Liver (tissue), 9 donors: ENCODE data around the gene IL2RA. TPM values are rescaled to one million over a fixed set of nuclear protein-coding genes. Genes with fewer than 3 reads are reported as not detected.
A peak's percentile ranks its signal among the peaks of the same experiment; 100 is the strongest.

ENCODE experiments used
- DNase-seq: peaks from one replicate; pipeline ENCODE4 v3.0.0-alpha.2; 2017; ENCODE audit warnings: low spot score
- H3K27ac ChIP-seq, 2 donors: one replicate each; pipeline ENCODE4 v1.7.0; 2013; ENCODE audit warnings: inconsistent platforms in 2 of 2, low read length in 2 of 2, control low read depth in 1 of 2, low read depth in 1 of 2, mild to moderate bottlenecking in 1 of 2
- H3K27me3 ChIP-seq, 4 donors: one replicate each; pipeline versions ENCODE4 v1.6.1 to v1.7.0; 2013; ENCODE audit warnings: low read length in 3 of 4, inconsistent platforms in 1 of 4, mild to moderate bottlenecking in 1 of 4, moderate library complexity in 1 of 4; ENCODE audit not compliant: control insufficient read depth in 4 of 4, insufficient read depth in 4 of 4
- H3K36me3 ChIP-seq, 4 donors: one replicate each; pipeline versions ENCODE4 v1.6.1 to v1.7.0; 2013; ENCODE audit warnings: low read length in 3 of 4, mild to moderate bottlenecking in 3 of 4, low read depth in 1 of 4, moderate library complexity in 1 of 4; ENCODE audit not compliant: control insufficient read depth in 4 of 4, insufficient read depth in 3 of 4
- H3K4me1 ChIP-seq, 4 donors: one replicate each; pipeline versions ENCODE4 v1.6.1 to v1.7.0; 2013; ENCODE audit warnings: low read length in 3 of 4, mild to moderate bottlenecking in 3 of 4, moderate library complexity in 1 of 4; ENCODE audit not compliant: control insufficient read depth in 4 of 4, insufficient read depth in 4 of 4
- H3K4me3 ChIP-seq, 3 donors: one replicate each; pipeline versions ENCODE4 v1.6.1 to v1.7.0; 2013; ENCODE audit warnings: low read length in 3 of 3, control low read depth in 1 of 3, low read depth in 1 of 3, mild to moderate bottlenecking in 1 of 3
- H3K9ac ChIP-seq, 2 donors: one replicate each; pipeline ENCODE4 v1.7.0; 2013; ENCODE audit warnings: low read length in 2 of 2, mild to moderate bottlenecking in 2 of 2, moderate library complexity in 2 of 2, control low read depth in 1 of 2, low read depth in 1 of 2
- H3K9me3 ChIP-seq, 4 donors: one replicate each; pipeline versions ENCODE4 v1.6.1 to v1.7.0; 2013; ENCODE audit warnings: low read length in 3 of 4; ENCODE audit not compliant: control insufficient read depth in 4 of 4
- ATF3 ChIP-seq: IDR thresholded peaks from 2 replicates; pipeline ENCODE4 v1.6.1; 2016; ENCODE audit warnings: antibody characterized with exemption
- EGR1 ChIP-seq, 2 donors: IDR thresholded peaks; 2 replicates each; pipeline ENCODE4 v1.6.1; 2016 to 2018; ENCODE audit warnings: antibody characterized with exemption in 2 of 2, low read depth in 2 of 2
- FOXA1 ChIP-seq: IDR thresholded peaks from 2 replicates; pipeline ENCODE4 v1.6.1; 2016; ENCODE audit warnings: antibody characterized with exemption
- FOXA2 ChIP-seq: IDR thresholded peaks from 2 replicates; pipeline ENCODE4 v1.6.1; 2016; ENCODE audit warnings: antibody characterized with exemption
- GABPA ChIP-seq, 2 donors: IDR thresholded peaks in 1 of 2; conservative IDR thresholded peaks in 1 of 2; 2 replicates each; pipeline ENCODE4 v1.6.1; 2016; ENCODE audit warnings: antibody characterized with exemption in 2 of 2, mild to moderate bottlenecking in 1 of 2, moderate library complexity in 1 of 2
- HNF4A ChIP-seq, 2 donors: conservative IDR thresholded peaks; 2 replicates each; pipeline ENCODE4 v1.6.1; 2016; ENCODE audit warnings: antibody characterized with exemption in 2 of 2, mild to moderate bottlenecking in 2 of 2
- HNF4G ChIP-seq: IDR thresholded peaks from 2 replicates; pipeline ENCODE4 v1.6.1; 2016; ENCODE audit warnings: antibody characterized with exemption
- JUND ChIP-seq, 2 donors: IDR thresholded peaks; 2 replicates each; pipeline ENCODE4 v1.6.1; 2016; ENCODE audit warnings: antibody characterized with exemption in 2 of 2
- NR2F2 ChIP-seq: IDR thresholded peaks from 2 replicates; pipeline ENCODE4 v1.6.1; 2016; ENCODE audit warnings: antibody characterized with exemption
- RAD21 ChIP-seq, 2 donors: IDR thresholded peaks; 2 replicates each; pipeline ENCODE4 v1.6.1; 2016; ENCODE audit warnings: antibody characterized with exemption in 2 of 2, mild to moderate bottlenecking in 2 of 2
- RXRA ChIP-seq, 2 donors: IDR thresholded peaks; 2 replicates each; pipeline ENCODE4 v1.6.1; 2017 to 2018; ENCODE audit warnings: antibody characterized with exemption in 2 of 2, mild to moderate bottlenecking in 1 of 2
- SP1 ChIP-seq: IDR thresholded peaks from 2 replicates; pipeline ENCODE4 v1.6.1; 2018; ENCODE audit warnings: antibody characterized with exemption, mild to moderate bottlenecking
- TAF1 ChIP-seq: conservative IDR thresholded peaks from 2 replicates; pipeline ENCODE4 v1.6.1; 2016; ENCODE audit warnings: antibody characterized with exemption, mild to moderate bottlenecking
- YY1 ChIP-seq: IDR thresholded peaks from 2 replicates; pipeline ENCODE4 v1.6.1; 2016; ENCODE audit warnings: antibody characterized with exemption, mild to moderate bottlenecking
- WGBS: extraction: QIAGEN DNeasy Blood & Tissue Kit; methylation state at CpG from one replicate; pipeline ENCODE4 v1.1.7; 2013; 5-methylcytosine and 5-hydroxymethylcytosine counted together
- polyA plus RNA-seq, 2 donors: library from polyadenylated mRNA; stranded (reverse) in 1 of 2; unstranded in 1 of 2; fragments of 200-250 nt in 1 of 2; fragments of >200 nt in 1 of 2; fragmentation: Nextera tagmentation in 1 of 2; extraction: Ambion mirVana in 1 of 2; gene quantifications; one replicate each; pipeline versions ENCODE4 v1.2.1 to v1.2.3, GENCODE V29; 2013 to 2015
- total RNA-seq, 2 donors: library from RNA; depleted of rRNA; stranded (reverse); fragments of >200 nt; gene quantifications; one replicate each; pipeline ENCODE4 v1.2.3, GENCODE V29; 2014
- TF ChIP-seq, protein P1 (sequence below): IDR thresholded peaks from 2 replicates; pipeline ENCODE4 v1.6.1; 2016; ENCODE audit warnings: antibody characterized with exemption
- TF ChIP-seq, protein P2 (sequence below): IDR thresholded peaks from 2 replicates; pipeline ENCODE4 v1.6.1; 2016; ENCODE audit warnings: antibody characterized with exemption
- TF ChIP-seq, protein P3 (sequence below): IDR thresholded peaks from 2 replicates; pipeline ENCODE4 v1.6.1; 2016; ENCODE audit warnings: antibody characterized with exemption, mild to moderate bottlenecking
- TF ChIP-seq, protein P4 (sequence below): fragments of 150-350 bp; IDR thresholded peaks from 2 replicates; pipeline ENCODE4 v1.5.1; 2017; ENCODE audit warnings: improper control_type of control experiment, low read depth, low read length; ENCODE audit not compliant: missing input control
- donor health status: healthy.
- donor health status: healthy.
- donor health status: healthy.
- donor health status: healthy.
- donor health status: healthy.

Gene IL2RA
- total and polyA plus RNA-seq, 4 donors = 0.46 to 1.6 TPM; not detected in 2

GRCh38 chr10:5971315-5971832, 90.8 kb downstream of the IL2RA start:
- WGBS = 16% methylated on average over 8 of the region's 8 CpGs
- no peak for DNase-seq
- Histone ChIP-seq H3K27me3 (no peaks in the 10 kb centered on the region), H3K36me3 (no peaks in the 10 kb centered on the region), H3K4me3 (peak overlapping the region in 1 of 3 donors; percentile 51), H3K27ac (peak overlapping the region; percentile 87 to 99), H3K9me3 (no peaks in the 10 kb centered on the region), H3K9ac (peak overlapping the region in 1 of 2 donors; percentile 75), H3K4me1 (peaks cover 11 to 42% (median 33%) of the 10 kb centered on the region in 4 donors)
- TF ChIP-seq ATF3 (peak; percentile 39), HNF4G (no peak), EGR1 (IDR thresholded peaks at IDR 0.05; ENCODE audit: low read depth in 2 of 2) (peak in 1 of 2 donors; percentile 72), FOXA1 (no peak), TAF1 (no peak), RAD21 (IDR thresholded peaks at IDR 0.05) (peak in 1 of 2 donors; percentile 25), JUND (IDR thresholded peaks at IDR 0.05) (peak; percentile 95), HNF4A (conservative IDR thresholded peaks at IDR 0.05) (peak; percentile 73 to 78), RXRA (IDR thresholded peaks at IDR 0.05) (peak; percentile 78 to 90), SP1 (peak; percentile 76), NR2F2 (peak; percentile 99), FOXA2 (peak; percentile 45), GABPA (IDR thresholded peaks at IDR 0.05 in 1 of 2, conservative IDR thresholded peaks at IDR 0.05 in 1 of 2) (peak in 1 of 2 donors; percentile 13), YY1 (peak; percentile 92)
- TF ChIP-seq, protein P1, sequence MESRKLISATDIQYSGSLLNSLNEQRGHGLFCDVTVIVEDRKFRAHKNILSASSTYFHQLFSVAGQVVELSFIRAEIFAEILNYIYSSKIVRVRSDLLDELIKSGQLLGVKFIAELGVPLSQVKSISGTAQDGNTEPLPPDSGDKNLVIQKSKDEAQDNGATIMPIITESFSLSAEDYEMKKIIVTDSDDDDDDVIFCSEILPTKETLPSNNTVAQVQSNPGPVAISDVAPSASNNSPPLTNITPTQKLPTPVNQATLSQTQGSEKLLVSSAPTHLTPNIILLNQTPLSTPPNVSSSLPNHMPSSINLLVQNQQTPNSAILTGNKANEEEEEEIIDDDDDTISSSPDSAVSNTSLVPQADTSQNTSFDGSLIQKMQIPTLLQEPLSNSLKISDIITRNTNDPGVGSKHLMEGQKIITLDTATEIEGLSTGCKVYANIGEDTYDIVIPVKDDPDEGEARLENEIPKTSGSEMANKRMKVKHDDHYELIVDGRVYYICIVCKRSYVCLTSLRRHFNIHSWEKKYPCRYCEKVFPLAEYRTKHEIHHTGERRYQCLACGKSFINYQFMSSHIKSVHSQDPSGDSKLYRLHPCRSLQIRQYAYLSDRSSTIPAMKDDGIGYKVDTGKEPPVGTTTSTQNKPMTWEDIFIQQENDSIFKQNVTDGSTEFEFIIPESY = peak; percentile 72
- TF ChIP-seq, protein P2, sequence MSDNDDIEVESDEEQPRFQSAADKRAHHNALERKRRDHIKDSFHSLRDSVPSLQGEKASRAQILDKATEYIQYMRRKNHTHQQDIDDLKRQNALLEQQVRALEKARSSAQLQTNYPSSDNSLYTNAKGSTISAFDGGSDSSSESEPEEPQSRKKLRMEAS = peak; percentile 82
- TF ChIP-seq, protein P3, sequence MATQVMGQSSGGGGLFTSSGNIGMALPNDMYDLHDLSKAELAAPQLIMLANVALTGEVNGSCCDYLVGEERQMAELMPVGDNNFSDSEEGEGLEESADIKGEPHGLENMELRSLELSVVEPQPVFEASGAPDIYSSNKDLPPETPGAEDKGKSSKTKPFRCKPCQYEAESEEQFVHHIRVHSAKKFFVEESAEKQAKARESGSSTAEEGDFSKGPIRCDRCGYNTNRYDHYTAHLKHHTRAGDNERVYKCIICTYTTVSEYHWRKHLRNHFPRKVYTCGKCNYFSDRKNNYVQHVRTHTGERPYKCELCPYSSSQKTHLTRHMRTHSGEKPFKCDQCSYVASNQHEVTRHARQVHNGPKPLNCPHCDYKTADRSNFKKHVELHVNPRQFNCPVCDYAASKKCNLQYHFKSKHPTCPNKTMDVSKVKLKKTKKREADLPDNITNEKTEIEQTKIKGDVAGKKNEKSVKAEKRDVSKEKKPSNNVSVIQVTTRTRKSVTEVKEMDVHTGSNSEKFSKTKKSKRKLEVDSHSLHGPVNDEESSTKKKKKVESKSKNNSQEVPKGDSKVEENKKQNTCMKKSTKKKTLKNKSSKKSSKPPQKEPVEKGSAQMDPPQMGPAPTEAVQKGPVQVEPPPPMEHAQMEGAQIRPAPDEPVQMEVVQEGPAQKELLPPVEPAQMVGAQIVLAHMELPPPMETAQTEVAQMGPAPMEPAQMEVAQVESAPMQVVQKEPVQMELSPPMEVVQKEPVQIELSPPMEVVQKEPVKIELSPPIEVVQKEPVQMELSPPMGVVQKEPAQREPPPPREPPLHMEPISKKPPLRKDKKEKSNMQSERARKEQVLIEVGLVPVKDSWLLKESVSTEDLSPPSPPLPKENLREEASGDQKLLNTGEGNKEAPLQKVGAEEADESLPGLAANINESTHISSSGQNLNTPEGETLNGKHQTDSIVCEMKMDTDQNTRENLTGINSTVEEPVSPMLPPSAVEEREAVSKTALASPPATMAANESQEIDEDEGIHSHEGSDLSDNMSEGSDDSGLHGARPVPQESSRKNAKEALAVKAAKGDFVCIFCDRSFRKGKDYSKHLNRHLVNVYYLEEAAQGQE = peak; percentile 52
- TF ChIP-seq, protein P4, sequence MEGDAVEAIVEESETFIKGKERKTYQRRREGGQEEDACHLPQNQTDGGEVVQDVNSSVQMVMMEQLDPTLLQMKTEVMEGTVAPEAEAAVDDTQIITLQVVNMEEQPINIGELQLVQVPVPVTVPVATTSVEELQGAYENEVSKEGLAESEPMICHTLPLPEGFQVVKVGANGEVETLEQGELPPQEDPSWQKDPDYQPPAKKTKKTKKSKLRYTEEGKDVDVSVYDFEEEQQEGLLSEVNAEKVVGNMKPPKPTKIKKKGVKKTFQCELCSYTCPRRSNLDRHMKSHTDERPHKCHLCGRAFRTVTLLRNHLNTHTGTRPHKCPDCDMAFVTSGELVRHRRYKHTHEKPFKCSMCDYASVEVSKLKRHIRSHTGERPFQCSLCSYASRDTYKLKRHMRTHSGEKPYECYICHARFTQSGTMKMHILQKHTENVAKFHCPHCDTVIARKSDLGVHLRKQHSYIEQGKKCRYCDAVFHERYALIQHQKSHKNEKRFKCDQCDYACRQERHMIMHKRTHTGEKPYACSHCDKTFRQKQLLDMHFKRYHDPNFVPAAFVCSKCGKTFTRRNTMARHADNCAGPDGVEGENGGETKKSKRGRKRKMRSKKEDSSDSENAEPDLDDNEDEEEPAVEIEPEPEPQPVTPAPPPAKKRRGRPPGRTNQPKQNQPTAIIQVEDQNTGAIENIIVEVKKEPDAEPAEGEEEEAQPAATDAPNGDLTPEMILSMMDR = no peak
